ENCODE measurements around the gene PIEZO2. TPM values are rescaled to one million over a fixed set of nuclear protein-coding genes. Genes with fewer than 3 reads are reported as not detected.
"Not testable (repeated sequence)": the region's sequence is repeated elsewhere in the genome, so short reads cannot be mapped to it uniquely, and the experiment has no call there.

PIEZO2 gene
- polyA plus RNA-seq, 4 donors, result 16.8 to 23.5 (median 17.9) TPM

GRCh38 chr18:11153097-11153496, 3.7 kb upstream of the PIEZO2 start:
- DNase-seq (ENCODE audit: low read depth in 4 of 4, low spot score in 3 of 4), result no peak

GRCh38 chr18:11150271-11150615, 874 bp upstream of the PIEZO2 start:
- DNase-seq (ENCODE audit: low read depth in 4 of 4, low spot score in 3 of 4), result no peak

- DNase-seq (ENCODE audit: low read depth in 4 of 4, low spot score in 3 of 4), result no peak
These were observed 509 bp downstream of the PIEZO2 start for GRCh38 chr18:11148680-11149440.

- DNase-seq (ENCODE audit: low read depth in 4 of 4, low spot score in 3 of 4), result no peak
These were observed 1.2 kb downstream of the PIEZO2 start for GRCh38 chr18:11147962-11148679.

GRCh38 chr18:11147371-11147951, 1.9 kb downstream of the PIEZO2 start:
- DNase-seq (ENCODE audit: low read depth in 4 of 4, low spot score in 3 of 4), result no peak

GRCh38 chr18:11146947-11147345, 2.4 kb downstream of the PIEZO2 start:
- DNase-seq (ENCODE audit: low read depth in 4 of 4, low spot score in 3 of 4), result no peak

GRCh38 chr18:11146238-11146946, 3.0 kb downstream of the PIEZO2 start:
- no peak for DNase-seq (ENCODE audit: low read depth in 4 of 4, low spot score in 3 of 4)

- no peak for DNase-seq (ENCODE audit: low read depth in 4 of 4, low spot score in 3 of 4)
These were observed 3.8 kb downstream of the PIEZO2 start for GRCh38 chr18:11145413-11146191.

- DNase-seq (ENCODE audit: low read depth in 4 of 4, low spot score in 3 of 4), result no peak
These were observed 12.0 kb downstream of the PIEZO2 start for GRCh38 chr18:11137400-11137799.

- DNase-seq (ENCODE audit: low read depth in 4 of 4, low spot score in 3 of 4), result no peak
These were observed 13.1 kb downstream of the PIEZO2 start for GRCh38 chr18:11136241-11136640.

- DNase-seq (ENCODE audit: low read depth in 4 of 4, low spot score in 3 of 4), result no peak
These were observed 14.4 kb downstream of the PIEZO2 start for GRCh38 chr18:11134940-11135339.

- not testable (repeated sequence) for DNase-seq (ENCODE audit: low read depth in 4 of 4, low spot score in 3 of 4)
These were observed 20.3 kb downstream of the PIEZO2 start for GRCh38 chr18:11129059-11129458.

GRCh38 chr18:11125492-11126315, 23.7 kb downstream of the PIEZO2 start:
- DNase-seq (ENCODE audit: low read depth in 4 of 4, low spot score in 3 of 4), result no peak

- DNase-seq (ENCODE audit: low read depth in 4 of 4, low spot score in 3 of 4), result no peak
These were observed 25.3 kb downstream of the PIEZO2 start for GRCh38 chr18:11124054-11124453.

GRCh38 chr18:11121443-11121849, 27.9 kb downstream of the PIEZO2 start:
- no peak for DNase-seq (ENCODE audit: low read depth in 4 of 4, low spot score in 3 of 4)

- DNase-seq (ENCODE audit: low read depth in 4 of 4, low spot score in 3 of 4), result no peak
These were observed 29.3 kb downstream of the PIEZO2 start for GRCh38 chr18:11119959-11120587.

GRCh38 chr18:11119550-11119949, 29.8 kb downstream of the PIEZO2 start:
- DNase-seq (ENCODE audit: low read depth in 4 of 4, low spot score in 3 of 4), result no peak

GRCh38 chr18:11118051-11118766, 31.2 kb downstream of the PIEZO2 start:
- DNase-seq (ENCODE audit: low read depth in 4 of 4, low spot score in 3 of 4), result no peak
